PC-3 (cell line): Measurements from ENCODE around the gene SIGLEC10.
"Not testable (repeated sequence)": the region's sequence is repeated elsewhere in the genome, so short reads cannot be mapped to it uniquely, and the experiment has no call there.

Experiments
- CTCF ChIP-seq: fragments of 300-600 bp; sonication (generic); conservative IDR thresholded peaks from 2 replicates; pipeline ENCODE4 v1.5.1; 2017; ENCODE audit warnings: antibody characterized with exemption, low read depth, mild to moderate bottlenecking, low read length
- EZH2 ChIP-seq: fragments of 300-600 bp; sonication (generic); IDR thresholded peaks from one replicate; pipeline ENCODE4 v1.6.1; 2017; ENCODE audit warnings: antibody characterized with exemption, mild to moderate bottlenecking, low read length; ENCODE audit not compliant: unreplicated experiment

GRCh38 chr19:51416422-51416821 lies 1.0 kb downstream of the SIGLEC10 start:
- TF ChIP-seq CTCF, EZH2: not testable (repeated sequence)
